CD4-positive, alpha-beta T cell treated with Interleukin-2 at 100 ng/mL for 4 hours (primary cell): ENCODE data around the gene RPS19BP1.

Source experiments
- DNase-seq: peaks from one replicate; pipeline ENCODE4 v3.0.0-alpha.2; 2020; ENCODE audit warnings: low spot score

RPS19BP1 gene

GRCh38 chr22:39490135-39490798 is 42.3 kb downstream of the RPS19BP1 start:
- DNase-seq: peak; percentile 88

GRCh38 chr22:39489094-39490068 is 43.2 kb downstream of the RPS19BP1 start:
- no peak for DNase-seq

- no peak for DNase-seq
Measured at GRCh38 chr22:39488563-39489083, 43.9 kb downstream of the RPS19BP1 start.

- DNase-seq: no peak
Measured at GRCh38 chr22:39487826-39488520, 44.6 kb downstream of the RPS19BP1 start.

GRCh38 chr22:39486951-39487825 is 45.4 kb downstream of the RPS19BP1 start:
- no peak for DNase-seq

- DNase-seq: no peak
Measured at GRCh38 chr22:39482768-39483167, 49.8 kb downstream of the RPS19BP1 start.

GRCh38 chr22:39481595-39481994 is 51.0 kb downstream of the RPS19BP1 start:
- no peak for DNase-seq

- DNase-seq: no peak
Measured at GRCh38 chr22:39481054-39481453, 51.5 kb downstream of the RPS19BP1 start.

- no peak for DNase-seq
Measured at GRCh38 chr22:39480557-39480956, 52.0 kb downstream of the RPS19BP1 start.

GRCh38 chr22:39479254-39479653 is 53.3 kb downstream of the RPS19BP1 start:
- no peak for DNase-seq
